PFSK-1 (cell line): ENCODE data around the gene DOCK1.

Experiments used
- FOXP2 ChIP-seq: optimal IDR thresholded peaks from 2 replicates; pipeline ENCODE3; 2011; ENCODE audit warnings: borderline replicate concordance, control low read depth, inconsistent platforms; ENCODE audit not compliant: insufficient read depth; ENCODE audit errors: extremely low read length, extremely low read depth
- POLR2AphosphoS5 ChIP-seq: IDR thresholded peaks from 2 replicates; pipeline ENCODE4 v1.6.1; 2012; ENCODE audit warnings: low read depth, mild to moderate bottlenecking, control low read depth, low read length, moderate library complexity
- REST ChIP-seq, 2 experiments: IDR thresholded peaks; 2 replicates each; pipeline versions ENCODE4 v1.6.1 to v1.8.0; 2011 to 2012; ENCODE audit warnings: low read depth in 2 of 2, low read length in 2 of 2, control low read depth in 1 of 2, inconsistent platforms in 1 of 2, mild to moderate bottlenecking in 1 of 2, moderate library complexity in 1 of 2; ENCODE audit not compliant: insufficient read depth in 1 of 2
- SIN3A ChIP-seq: IDR thresholded peaks from 2 replicates; pipeline ENCODE4 v1.6.1; 2012; ENCODE audit warnings: mild to moderate bottlenecking, low read length, moderate library complexity, borderline replicate concordance; ENCODE audit not compliant: insufficient read depth
- TAF1 ChIP-seq: IDR thresholded peaks from 2 replicates; pipeline ENCODE4 v1.6.1; 2012; ENCODE audit warnings: low read length, control low read depth, borderline replicate concordance; ENCODE audit not compliant: insufficient read depth

The DOCK1 gene

GRCh38 chr10:126909147-126909546, 3.9 kb downstream of the DOCK1 start:
- TF ChIP-seq POLR2AphosphoS5: no peak
- no peak for TF ChIP-seq TAF1
- no peak for TF ChIP-seq SIN3A
- no peak for TF ChIP-seq REST (IDR thresholded peaks at IDR 0.05; ENCODE audit: insufficient read depth in 1 of 2, low read depth in 2 of 2, low read length in 2 of 2)
- no peak for TF ChIP-seq FOXP2

- TF ChIP-seq REST (IDR thresholded peaks at IDR 0.05; ENCODE audit: insufficient read depth in 1 of 2, low read depth in 2 of 2, low read length in 2 of 2): no peak
- TF ChIP-seq SIN3A: no peak
- no peak for TF ChIP-seq TAF1
- no peak for TF ChIP-seq FOXP2
- TF ChIP-seq POLR2AphosphoS5: no peak
Observed at GRCh38 chr10:126910196-126910595, 5.0 kb downstream of the DOCK1 start.

GRCh38 chr10:126910798-126911197, 5.6 kb downstream of the DOCK1 start:
- TF ChIP-seq FOXP2 (no peak), TAF1 (no peak), POLR2AphosphoS5 (no peak), SIN3A (no peak), REST (IDR thresholded peaks at IDR 0.05; ENCODE audit: insufficient read depth in 1 of 2, low read depth in 2 of 2, low read length in 2 of 2) (no peak)

GRCh38 chr10:126911301-126911700, 6.1 kb downstream of the DOCK1 start:
- TF ChIP-seq SIN3A: no peak
- TF ChIP-seq TAF1: no peak
- TF ChIP-seq REST (IDR thresholded peaks at IDR 0.05; ENCODE audit: insufficient read depth in 1 of 2, low read depth in 2 of 2, low read length in 2 of 2): no peak
- no peak for TF ChIP-seq POLR2AphosphoS5
- no peak for TF ChIP-seq FOXP2

- TF ChIP-seq FOXP2: no peak
- TF ChIP-seq TAF1: no peak
- no peak for TF ChIP-seq SIN3A
- no peak for TF ChIP-seq POLR2AphosphoS5
- TF ChIP-seq REST (IDR thresholded peaks at IDR 0.05; ENCODE audit: insufficient read depth in 1 of 2, low read depth in 2 of 2, low read length in 2 of 2): no peak
Observed at GRCh38 chr10:126913316-126913715, 8.1 kb downstream of the DOCK1 start.
